DOHH2 (cell line): ENCODE results near the gene TSNAX.

Experiments
- EZH2phosphoT487 ChIP-seq: fragments of 200-600 bp; sonication (generic); IDR thresholded peaks from 2 replicates; pipeline ENCODE4 v1.6.1; 2017; ENCODE audit warnings: borderline replicate concordance, mild to moderate bottlenecking, antibody characterized with exemption, low read length, moderate library complexity, mixed read lengths
- TF ChIP-seq, protein P1 (sequence below): fragments of 200-600 bp; sonication (generic); IDR thresholded peaks from one replicate; pipeline ENCODE4 v1.5.1; 2014; ENCODE audit warnings: antibody characterized with exemption, mild to moderate bottlenecking, low read depth, low read length; ENCODE audit not compliant: poor library complexity, severe bottlenecking

DNA sequence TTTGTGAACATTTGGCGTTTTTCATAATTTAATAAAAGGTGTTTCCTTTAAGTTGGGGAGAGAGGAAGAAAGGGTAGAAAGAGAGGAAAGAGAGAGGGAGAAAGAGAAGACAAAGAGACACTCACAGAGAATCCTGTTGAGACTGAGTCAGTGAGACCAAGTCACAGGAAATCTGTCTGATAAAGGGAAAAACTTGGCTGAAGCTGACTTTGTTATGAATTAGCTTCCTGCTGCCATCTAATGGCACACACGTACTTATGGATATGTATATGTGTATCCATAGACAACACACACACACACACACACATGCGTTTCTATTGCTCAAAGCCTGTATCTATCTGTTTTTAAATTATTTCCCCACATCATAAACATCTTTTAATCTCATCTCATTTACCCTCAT is 55.6 kb downstream of the TSNAX start:
- TF ChIP-seq, protein P1, sequence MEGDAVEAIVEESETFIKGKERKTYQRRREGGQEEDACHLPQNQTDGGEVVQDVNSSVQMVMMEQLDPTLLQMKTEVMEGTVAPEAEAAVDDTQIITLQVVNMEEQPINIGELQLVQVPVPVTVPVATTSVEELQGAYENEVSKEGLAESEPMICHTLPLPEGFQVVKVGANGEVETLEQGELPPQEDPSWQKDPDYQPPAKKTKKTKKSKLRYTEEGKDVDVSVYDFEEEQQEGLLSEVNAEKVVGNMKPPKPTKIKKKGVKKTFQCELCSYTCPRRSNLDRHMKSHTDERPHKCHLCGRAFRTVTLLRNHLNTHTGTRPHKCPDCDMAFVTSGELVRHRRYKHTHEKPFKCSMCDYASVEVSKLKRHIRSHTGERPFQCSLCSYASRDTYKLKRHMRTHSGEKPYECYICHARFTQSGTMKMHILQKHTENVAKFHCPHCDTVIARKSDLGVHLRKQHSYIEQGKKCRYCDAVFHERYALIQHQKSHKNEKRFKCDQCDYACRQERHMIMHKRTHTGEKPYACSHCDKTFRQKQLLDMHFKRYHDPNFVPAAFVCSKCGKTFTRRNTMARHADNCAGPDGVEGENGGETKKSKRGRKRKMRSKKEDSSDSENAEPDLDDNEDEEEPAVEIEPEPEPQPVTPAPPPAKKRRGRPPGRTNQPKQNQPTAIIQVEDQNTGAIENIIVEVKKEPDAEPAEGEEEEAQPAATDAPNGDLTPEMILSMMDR = peak; percentile 27
- TF ChIP-seq EZH2phosphoT487 = no peak
